ENCODE measurements around the gene PYURF. TPM values are rescaled to one million over a fixed set of nuclear protein-coding genes. Genes with fewer than 3 reads are reported as not detected.
A peak's percentile ranks its signal among the peaks of the same experiment; 100 is the strongest.

Gene PYURF
- total RNA-seq, result 100 to 1,000 TPM in 3 of 4 donors, 10 to 100 TPM in 1; 73.1 to 127 (median 111) TPM
- polyA plus RNA-seq, result 100 to 1,000 TPM in 2 of 3 donors, 10 to 100 TPM in 1; 72.6 to 126 (median 124) TPM

- TF ChIP-seq, protein P1, sequence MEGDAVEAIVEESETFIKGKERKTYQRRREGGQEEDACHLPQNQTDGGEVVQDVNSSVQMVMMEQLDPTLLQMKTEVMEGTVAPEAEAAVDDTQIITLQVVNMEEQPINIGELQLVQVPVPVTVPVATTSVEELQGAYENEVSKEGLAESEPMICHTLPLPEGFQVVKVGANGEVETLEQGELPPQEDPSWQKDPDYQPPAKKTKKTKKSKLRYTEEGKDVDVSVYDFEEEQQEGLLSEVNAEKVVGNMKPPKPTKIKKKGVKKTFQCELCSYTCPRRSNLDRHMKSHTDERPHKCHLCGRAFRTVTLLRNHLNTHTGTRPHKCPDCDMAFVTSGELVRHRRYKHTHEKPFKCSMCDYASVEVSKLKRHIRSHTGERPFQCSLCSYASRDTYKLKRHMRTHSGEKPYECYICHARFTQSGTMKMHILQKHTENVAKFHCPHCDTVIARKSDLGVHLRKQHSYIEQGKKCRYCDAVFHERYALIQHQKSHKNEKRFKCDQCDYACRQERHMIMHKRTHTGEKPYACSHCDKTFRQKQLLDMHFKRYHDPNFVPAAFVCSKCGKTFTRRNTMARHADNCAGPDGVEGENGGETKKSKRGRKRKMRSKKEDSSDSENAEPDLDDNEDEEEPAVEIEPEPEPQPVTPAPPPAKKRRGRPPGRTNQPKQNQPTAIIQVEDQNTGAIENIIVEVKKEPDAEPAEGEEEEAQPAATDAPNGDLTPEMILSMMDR (IDR thresholded peaks at IDR 0.05), result no peak
- TF ChIP-seq POLR2AphosphoS5 (IDR thresholded peaks at IDR 0.05) (peak; percentile 77 to 96 (median 93)), POLR2A (IDR thresholded peaks at IDR 0.05) (peak; percentile 55 to 77), EP300 (IDR thresholded peaks at IDR 0.05) (no peak)
- DNase-seq, result peak; percentile 98
- Histone ChIP-seq H3K27ac (peak within 1 kb of the TSS; percentile 90 to 97 (median 94)), H3K36me3 (peaks cover 0 to 19% (median 3%) of the 10 kb centered on the region in 4 donors), H3K9me3 (no peaks in the 10 kb centered on the region), H3K4me1 (peaks cover 0 to 59% (median 20%) of the 10 kb centered on the region in 4 donors), H3K4me3 (peak within 1 kb of the TSS; percentile 71 to 87 (median 74)), H3K27me3 (no peaks in the 10 kb centered on the region)
- 1% methylated on average over 68 of the region's 68 CpGs for whole genome bisulfite sequencing, 2 donors
- intact Hi-C loops (cut with DNase I), result loop anchor here (1.0 to 10.0 kb wide), 6 partner anchors 66 to 979 kb away; partner anchors contain the start of genes HERC5 and HERC6
Measured at GRCh38 chr4:88523325-88524129, at the start of gene PYURF. Gene PYURF (minus strand): TSS chr4:88523776. CDS start chr4:88523700, 76 bp downstream.

DNA sequence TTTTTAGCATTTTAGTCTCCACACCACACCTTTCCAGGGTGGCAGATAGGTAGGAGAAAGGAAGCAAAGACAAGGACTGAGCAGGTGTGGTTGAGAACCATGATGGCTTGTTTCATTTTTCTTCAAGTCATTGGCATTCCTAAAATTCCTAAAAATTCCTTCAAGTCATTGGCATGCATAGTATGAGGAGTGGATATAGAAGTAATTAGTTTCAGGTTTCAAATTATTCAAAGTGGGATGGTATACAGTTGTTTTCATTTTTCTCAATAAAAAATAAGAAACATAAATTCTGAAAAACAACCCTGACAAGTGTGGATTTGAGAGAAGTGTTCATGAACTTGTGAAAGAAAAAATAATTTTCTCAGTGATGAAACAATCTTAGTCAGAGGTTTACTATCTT, 46.4 kb upstream of the PYURF start:
- DNase-seq, result no peak
- TF ChIP-seq POLR2A (IDR thresholded peaks at IDR 0.05) (no peak), EP300 (IDR thresholded peaks at IDR 0.05) (no peak), POLR2AphosphoS5 (IDR thresholded peaks at IDR 0.05) (no peak)
- peaks cover 0 to 7% (median 0%) of the 10 kb centered on the region in 4 donors for H3K4me1 ChIP-seq
- no peaks in the 10 kb centered on the region for H3K9me3 ChIP-seq
- H3K27me3 ChIP-seq, result no peaks in the 10 kb centered on the region
- intact Hi-C loops (cut with DNase I), result no loop called here
- no peak overlapping the region for H3K27ac ChIP-seq
- no peak overlapping the region for H3K4me3 ChIP-seq
- no peaks in the 10 kb centered on the region for H3K36me3 ChIP-seq

DNA sequence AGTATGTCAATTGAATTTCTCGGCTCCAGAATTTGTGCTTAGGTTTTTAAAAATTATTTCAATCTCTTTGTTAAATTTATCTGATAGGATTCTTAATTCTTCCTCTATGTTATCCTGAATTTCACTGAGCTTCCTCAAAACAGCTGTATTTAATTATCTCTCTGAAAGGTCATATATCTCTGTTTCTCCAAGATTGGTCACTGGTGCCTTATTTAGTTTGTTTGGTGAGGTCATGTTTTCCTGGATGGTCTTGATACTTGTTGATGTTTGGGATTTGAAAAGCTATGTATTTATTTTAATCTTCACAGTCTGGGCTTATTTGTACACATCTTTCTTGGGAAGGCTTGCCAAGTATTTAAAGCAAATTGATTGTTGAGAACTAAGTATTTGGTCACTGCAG, 44.0 kb upstream of the PYURF start:
- H3K27me3 ChIP-seq, result no peaks in the 10 kb centered on the region
- no peak for DNase-seq
- TF ChIP-seq EP300 (IDR thresholded peaks at IDR 0.05) (no peak), POLR2A (IDR thresholded peaks at IDR 0.05) (no peak), POLR2AphosphoS5 (IDR thresholded peaks at IDR 0.05) (no peak)
- TF ChIP-seq, protein P1 (IDR thresholded peaks at IDR 0.05), result no peak
- no peak overlapping the region for H3K27ac ChIP-seq
- 96% methylated on average over 1 of the region's 1 CpG for WGBS, 2 donors
- intact Hi-C loops (cut with DNase I), result no loop called here
- no peaks in the 10 kb centered on the region for H3K36me3 ChIP-seq
- no peaks in the 10 kb centered on the region for H3K9me3 ChIP-seq
- H3K4me1 ChIP-seq, result no peaks in the 10 kb centered on the region
- no peak overlapping the region for H3K4me3 ChIP-seq

DNA sequence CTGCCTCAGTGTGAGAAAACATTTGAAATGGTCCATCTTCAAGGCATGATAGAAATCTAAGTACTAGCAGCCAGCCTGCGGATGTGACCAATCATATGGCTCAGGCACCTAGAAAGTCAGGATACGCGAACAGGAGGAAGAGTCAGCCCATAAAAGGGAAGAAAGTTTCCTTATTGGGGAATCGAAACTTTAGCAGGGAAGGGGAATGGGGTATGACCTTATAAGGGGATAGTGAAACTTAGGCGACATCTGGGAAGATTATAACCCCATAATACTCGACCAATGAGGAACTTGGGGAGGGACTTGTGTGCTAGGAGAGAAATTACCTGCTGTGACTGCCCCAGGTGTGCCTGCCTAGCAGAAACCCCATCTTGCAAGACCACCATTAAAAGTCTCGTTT, 26.2 kb upstream of the PYURF start:
- 86 to 90% methylated on average over 7 of the region's 7 CpGs for WGBS, 2 donors
- intact Hi-C loops (cut with DNase I), result no loop called here
- H3K36me3 ChIP-seq, result no peaks in the 10 kb centered on the region

More for the DNA sequence above, 26.2 kb upstream of the PYURF start:
- TF ChIP-seq, protein P1 (IDR thresholded peaks at IDR 0.05), result no peak
- TF ChIP-seq POLR2A (IDR thresholded peaks at IDR 0.05) (no peak), EP300 (IDR thresholded peaks at IDR 0.05) (no peak), POLR2AphosphoS5 (IDR thresholded peaks at IDR 0.05) (no peak)
- Histone ChIP-seq H3K4me1 (no peaks in the 10 kb centered on the region), H3K27me3 (no peaks in the 10 kb centered on the region), H3K9me3 (no peaks in the 10 kb centered on the region), H3K27ac (no peak overlapping the region), H3K4me3 (no peak overlapping the region)
- no peak for DNase-seq

Measured in sigmoid colon (tissue), 7 donors.